ENCODE results near the gene KLB. TPM values are rescaled to one million over a fixed set of nuclear protein-coding genes. Genes with fewer than 3 reads are reported as not detected.

KLB gene
- polyA plus RNA-seq, 1 donor from 2014 or later, result not detected

DNA sequence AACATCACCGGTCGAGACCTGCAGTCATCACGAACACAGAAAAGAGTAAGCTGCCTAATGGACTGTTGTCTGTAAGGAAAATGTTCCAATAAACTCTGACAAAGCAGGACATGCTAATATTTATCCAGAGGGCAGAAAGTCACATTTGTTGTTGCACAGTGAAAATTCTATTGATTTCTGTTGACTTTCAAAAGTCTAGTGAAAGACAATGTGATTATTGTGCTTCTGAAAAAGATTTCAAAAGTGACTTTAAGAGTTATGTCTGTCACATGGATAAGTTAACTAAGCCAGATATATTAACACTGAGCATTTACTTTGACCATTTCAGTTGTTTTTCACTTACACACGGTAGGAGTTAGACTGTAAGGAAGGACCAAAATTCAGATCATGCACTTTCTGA lies 31.3 kb upstream of the KLB start:
- Histone ChIP-seq H3K27me3 (ENCODE audit: insufficient read depth, low read depth, low read length) (no peaks in the 10 kb centered on the region), H3K79me2 (replicated peaks; ENCODE audit: insufficient read depth, low read length) (no peaks in the 10 kb centered on the region), H3F3A (ENCODE audit: insufficient read depth, low read length, poor library complexity, severe bottlenecking) (no peaks in the 10 kb centered on the region), H2AFZ (ENCODE audit: low read depth, low read length) (no peak overlapping the region), H4K20me1 (ENCODE audit: insufficient read depth) (no peaks in the 10 kb centered on the region), H3K4me2 (ENCODE audit: low read length) (no peak overlapping the region), H3K9me2 (ENCODE audit: insufficient read depth, low read length) (no peaks in the 10 kb centered on the region), H3K27ac (ENCODE audit: low read length) (no peak overlapping the region), H3K9ac (ENCODE audit: low read length) (no peak overlapping the region), H3K4me3 (ENCODE audit: low read length) (no peak overlapping the region), H3K9me3 (ENCODE audit: low read length) (no peaks in the 10 kb centered on the region), H3K36me3 (ENCODE audit: insufficient read depth, low read length) (no peaks in the 10 kb centered on the region)
- TF ChIP-seq EP300 (conservative IDR thresholded peaks at IDR 0.05; ENCODE audit: poor library complexity, severe bottlenecking) (no peak), RAD21 (conservative IDR thresholded peaks at IDR 0.05) (no peak), TAF1 (IDR thresholded peaks at IDR 0.05; ENCODE audit: low read depth) (no peak), POLR2AphosphoS5 (IDR thresholded peaks at IDR 0.05) (no peak), SMC3 (conservative IDR thresholded peaks at IDR 0.05; ENCODE audit: poor library complexity) (no peak), MXI1 (conservative IDR thresholded peaks at IDR 0.05; ENCODE audit: poor library complexity, severe bottlenecking) (no peak), EZH2 (IDR thresholded peaks at IDR 0.05; ENCODE audit: borderline replicate concordance, insufficient read depth, low read length, poor library complexity, severe bottlenecking) (no peak)
- TF ChIP-seq, protein P1, sequence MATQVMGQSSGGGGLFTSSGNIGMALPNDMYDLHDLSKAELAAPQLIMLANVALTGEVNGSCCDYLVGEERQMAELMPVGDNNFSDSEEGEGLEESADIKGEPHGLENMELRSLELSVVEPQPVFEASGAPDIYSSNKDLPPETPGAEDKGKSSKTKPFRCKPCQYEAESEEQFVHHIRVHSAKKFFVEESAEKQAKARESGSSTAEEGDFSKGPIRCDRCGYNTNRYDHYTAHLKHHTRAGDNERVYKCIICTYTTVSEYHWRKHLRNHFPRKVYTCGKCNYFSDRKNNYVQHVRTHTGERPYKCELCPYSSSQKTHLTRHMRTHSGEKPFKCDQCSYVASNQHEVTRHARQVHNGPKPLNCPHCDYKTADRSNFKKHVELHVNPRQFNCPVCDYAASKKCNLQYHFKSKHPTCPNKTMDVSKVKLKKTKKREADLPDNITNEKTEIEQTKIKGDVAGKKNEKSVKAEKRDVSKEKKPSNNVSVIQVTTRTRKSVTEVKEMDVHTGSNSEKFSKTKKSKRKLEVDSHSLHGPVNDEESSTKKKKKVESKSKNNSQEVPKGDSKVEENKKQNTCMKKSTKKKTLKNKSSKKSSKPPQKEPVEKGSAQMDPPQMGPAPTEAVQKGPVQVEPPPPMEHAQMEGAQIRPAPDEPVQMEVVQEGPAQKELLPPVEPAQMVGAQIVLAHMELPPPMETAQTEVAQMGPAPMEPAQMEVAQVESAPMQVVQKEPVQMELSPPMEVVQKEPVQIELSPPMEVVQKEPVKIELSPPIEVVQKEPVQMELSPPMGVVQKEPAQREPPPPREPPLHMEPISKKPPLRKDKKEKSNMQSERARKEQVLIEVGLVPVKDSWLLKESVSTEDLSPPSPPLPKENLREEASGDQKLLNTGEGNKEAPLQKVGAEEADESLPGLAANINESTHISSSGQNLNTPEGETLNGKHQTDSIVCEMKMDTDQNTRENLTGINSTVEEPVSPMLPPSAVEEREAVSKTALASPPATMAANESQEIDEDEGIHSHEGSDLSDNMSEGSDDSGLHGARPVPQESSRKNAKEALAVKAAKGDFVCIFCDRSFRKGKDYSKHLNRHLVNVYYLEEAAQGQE (IDR thresholded peaks at IDR 0.05; ENCODE audit: borderline replicate concordance), result no peak
- TF ChIP-seq, protein P2, sequence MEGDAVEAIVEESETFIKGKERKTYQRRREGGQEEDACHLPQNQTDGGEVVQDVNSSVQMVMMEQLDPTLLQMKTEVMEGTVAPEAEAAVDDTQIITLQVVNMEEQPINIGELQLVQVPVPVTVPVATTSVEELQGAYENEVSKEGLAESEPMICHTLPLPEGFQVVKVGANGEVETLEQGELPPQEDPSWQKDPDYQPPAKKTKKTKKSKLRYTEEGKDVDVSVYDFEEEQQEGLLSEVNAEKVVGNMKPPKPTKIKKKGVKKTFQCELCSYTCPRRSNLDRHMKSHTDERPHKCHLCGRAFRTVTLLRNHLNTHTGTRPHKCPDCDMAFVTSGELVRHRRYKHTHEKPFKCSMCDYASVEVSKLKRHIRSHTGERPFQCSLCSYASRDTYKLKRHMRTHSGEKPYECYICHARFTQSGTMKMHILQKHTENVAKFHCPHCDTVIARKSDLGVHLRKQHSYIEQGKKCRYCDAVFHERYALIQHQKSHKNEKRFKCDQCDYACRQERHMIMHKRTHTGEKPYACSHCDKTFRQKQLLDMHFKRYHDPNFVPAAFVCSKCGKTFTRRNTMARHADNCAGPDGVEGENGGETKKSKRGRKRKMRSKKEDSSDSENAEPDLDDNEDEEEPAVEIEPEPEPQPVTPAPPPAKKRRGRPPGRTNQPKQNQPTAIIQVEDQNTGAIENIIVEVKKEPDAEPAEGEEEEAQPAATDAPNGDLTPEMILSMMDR (IDR thresholded peaks at IDR 0.05; ENCODE audit: poor library complexity, severe bottlenecking), result no peak

DNA sequence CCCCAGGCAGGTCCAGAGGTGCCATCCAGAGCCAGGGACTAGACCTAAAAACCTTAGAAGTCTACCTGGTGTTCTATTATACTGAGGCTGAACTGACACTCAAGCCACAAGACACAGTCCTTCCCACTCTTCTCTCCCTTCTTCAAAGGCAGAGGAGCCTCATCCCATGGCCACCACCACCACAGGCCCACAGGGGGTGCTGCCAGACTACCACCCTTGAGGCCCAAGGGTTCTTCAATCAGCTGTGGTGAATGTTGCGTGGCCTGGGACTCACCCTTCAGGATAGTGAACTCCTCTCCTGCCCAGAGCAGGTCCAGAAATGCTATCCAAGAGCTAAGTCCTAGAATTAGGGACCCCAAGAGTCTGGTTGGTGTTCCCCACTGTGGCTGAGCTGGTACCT lies 23.0 kb upstream of the KLB start:
- Histone ChIP-seq H4K20me1 (ENCODE audit: insufficient read depth) (no peaks in the 10 kb centered on the region), H3K4me2 (ENCODE audit: low read length) (no peak overlapping the region), H3K27me3 (ENCODE audit: insufficient read depth, low read depth, low read length) (no peaks in the 10 kb centered on the region), H3K79me2 (replicated peaks; ENCODE audit: insufficient read depth, low read length) (no peaks in the 10 kb centered on the region), H3F3A (ENCODE audit: insufficient read depth, low read length, poor library complexity, severe bottlenecking) (no peaks in the 10 kb centered on the region), H2AFZ (ENCODE audit: low read depth, low read length) (no peak overlapping the region), H3K36me3 (ENCODE audit: insufficient read depth, low read length) (no peaks in the 10 kb centered on the region), H3K9me3 (ENCODE audit: low read length) (no peaks in the 10 kb centered on the region), H3K9me2 (ENCODE audit: insufficient read depth, low read length) (no peaks in the 10 kb centered on the region), H3K4me3 (ENCODE audit: low read length) (no peak overlapping the region), H3K9ac (ENCODE audit: low read length) (no peak overlapping the region), H3K27ac (ENCODE audit: low read length) (no peak overlapping the region)
- TF ChIP-seq MXI1 (conservative IDR thresholded peaks at IDR 0.05; ENCODE audit: poor library complexity, severe bottlenecking), result no peak
- TF ChIP-seq RAD21 (conservative IDR thresholded peaks at IDR 0.05), result no peak
- no peak for TF ChIP-seq EZH2 (IDR thresholded peaks at IDR 0.05; ENCODE audit: borderline replicate concordance, insufficient read depth, low read length, poor library complexity, severe bottlenecking)
- TF ChIP-seq, protein P1 (IDR thresholded peaks at IDR 0.05; ENCODE audit: borderline replicate concordance), result no peak
- TF ChIP-seq, protein P2 (IDR thresholded peaks at IDR 0.05; ENCODE audit: poor library complexity, severe bottlenecking), result no peak
- no peak for TF ChIP-seq EP300 (conservative IDR thresholded peaks at IDR 0.05; ENCODE audit: poor library complexity, severe bottlenecking)
- no peak for TF ChIP-seq SMC3 (conservative IDR thresholded peaks at IDR 0.05; ENCODE audit: poor library complexity)
- no peak for TF ChIP-seq TAF1 (IDR thresholded peaks at IDR 0.05; ENCODE audit: low read depth)
